ENCODE data around the gene MX2. TPM values are rescaled to one million over a fixed set of nuclear protein-coding genes. Genes with fewer than 3 reads are reported as not detected.
A peak's percentile ranks its signal among the peaks of the same experiment; 100 is the strongest.

Gene MX2
- polyA plus RNA-seq, 3 donors = 1.2 to 2.4 (median 1.8) TPM

- no peak for DNase-seq (ENCODE audit: extremely low read depth in 1 of 11, low read depth in 9 of 11, low spot score in 4 of 11)
These were observed 11.4 kb downstream of the MX2 start for GRCh38 chr21:41373253-41373652.

GRCh38 chr21:41373763-41374162, 11.9 kb downstream of the MX2 start:
- DNase-seq (ENCODE audit: extremely low read depth in 1 of 11, low read depth in 9 of 11, low spot score in 4 of 11) = no peak

- no peak for DNase-seq (ENCODE audit: extremely low read depth in 1 of 11, low read depth in 9 of 11, low spot score in 4 of 11)
These were observed 12.4 kb downstream of the MX2 start for GRCh38 chr21:41374177-41374712.

GRCh38 chr21:41374867-41375533, 13.2 kb downstream of the MX2 start:
- DNase-seq (ENCODE audit: extremely low read depth in 1 of 11, low read depth in 9 of 11, low spot score in 4 of 11) = no peak

GRCh38 chr21:41375875-41376274, 14.0 kb downstream of the MX2 start:
- DNase-seq (ENCODE audit: extremely low read depth in 1 of 11, low read depth in 9 of 11, low spot score in 4 of 11) = no peak

- no peak for DNase-seq (ENCODE audit: extremely low read depth in 1 of 11, low read depth in 9 of 11, low spot score in 4 of 11)
These were observed 15.9 kb downstream of the MX2 start for GRCh38 chr21:41377715-41378114.

GRCh38 chr21:41378849-41379248, 17.0 kb downstream of the MX2 start:
- no peak for DNase-seq (ENCODE audit: extremely low read depth in 1 of 11, low read depth in 9 of 11, low spot score in 4 of 11)

- no peak for DNase-seq (ENCODE audit: extremely low read depth in 1 of 11, low read depth in 9 of 11, low spot score in 4 of 11)
These were observed 18.1 kb downstream of the MX2 start for GRCh38 chr21:41379901-41380300.

GRCh38 chr21:41381731-41382130, 19.9 kb downstream of the MX2 start:
- DNase-seq (ENCODE audit: extremely low read depth in 1 of 11, low read depth in 9 of 11, low spot score in 4 of 11) = no peak

GRCh38 chr21:41387042-41387819, 25.4 kb downstream of the MX2 start:
- DNase-seq (ENCODE audit: extremely low read depth in 1 of 11, low read depth in 9 of 11, low spot score in 4 of 11) = no peak

GRCh38 chr21:41387824-41388223, 26.0 kb downstream of the MX2 start:
- no peak for DNase-seq (ENCODE audit: extremely low read depth in 1 of 11, low read depth in 9 of 11, low spot score in 4 of 11)

GRCh38 chr21:41388259-41388658, 26.4 kb downstream of the MX2 start:
- no peak for DNase-seq (ENCODE audit: extremely low read depth in 1 of 11, low read depth in 9 of 11, low spot score in 4 of 11)

GRCh38 chr21:41390043-41390639, 28.3 kb downstream of the MX2 start:
- no peak for DNase-seq (ENCODE audit: extremely low read depth in 1 of 11, low read depth in 9 of 11, low spot score in 4 of 11)

GRCh38 chr21:41393876-41394465, 32.1 kb downstream of the MX2 start:
- DNase-seq (ENCODE audit: extremely low read depth in 1 of 11, low read depth in 9 of 11, low spot score in 4 of 11) = no peak

- DNase-seq (ENCODE audit: extremely low read depth in 1 of 11, low read depth in 9 of 11, low spot score in 4 of 11) = peak in 3 of 11 donors; percentile 7 to 19 (median 15)
These were observed 34.8 kb downstream of the MX2 start for GRCh38 chr21:41396558-41397075.

- DNase-seq (ENCODE audit: extremely low read depth in 1 of 11, low read depth in 9 of 11, low spot score in 4 of 11) = no peak
These were observed 35.7 kb downstream of the MX2 start for GRCh38 chr21:41397471-41397891.

GRCh38 chr21:41398251-41398650, 36.4 kb downstream of the MX2 start:
- no peak for DNase-seq (ENCODE audit: extremely low read depth in 1 of 11, low read depth in 9 of 11, low spot score in 4 of 11)

GRCh38 chr21:41398831-41399230, 37.0 kb downstream of the MX2 start:
- DNase-seq (ENCODE audit: extremely low read depth in 1 of 11, low read depth in 9 of 11, low spot score in 4 of 11) = no peak

GRCh38 chr21:41399246-41399800, 37.5 kb downstream of the MX2 start:
- no peak for DNase-seq (ENCODE audit: extremely low read depth in 1 of 11, low read depth in 9 of 11, low spot score in 4 of 11)

All from renal cortex interstitium (tissue), 11 donors.